GM21360 (cell line): ENCODE data around the gene MED22.
"Not testable (repeated sequence)": the region's sequence is repeated elsewhere in the genome, so short reads cannot be mapped to it uniquely, and the experiment has no call there.

Source experiments
- ATAC-seq: cut with Tn5 transposase; IDR thresholded peaks from one replicate; pipeline ENCODE4 v1.9.1; 2021; ENCODE audit warnings: mild to moderate bottlenecking, moderate library complexity; ENCODE audit not compliant: unreplicated experiment

MED22 gene

DNA sequence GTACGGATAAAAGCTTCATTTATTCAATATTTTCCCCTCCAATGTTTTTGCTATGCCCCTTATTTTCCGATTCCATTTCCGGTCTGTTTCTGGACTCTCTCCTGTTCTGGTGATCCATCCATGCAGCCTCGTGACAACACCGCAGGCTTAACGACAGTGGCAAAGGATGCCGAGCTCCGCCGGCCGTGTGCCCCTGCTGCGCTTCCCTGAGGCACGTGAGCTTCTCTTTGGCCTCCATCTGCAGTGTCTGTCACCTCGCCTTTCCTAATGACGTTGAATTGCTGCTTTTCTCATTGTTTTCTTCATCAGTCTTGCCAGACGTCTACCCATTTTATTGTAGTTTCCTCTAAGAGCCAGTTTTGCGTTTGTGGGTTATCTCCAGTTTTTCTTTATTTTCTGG is 40.6 kb downstream of the MED22 start:
- ATAC-seq = no peak

- ATAC-seq = no peak
Observed at GRCh38 chr9:133306242-133307204, 41.4 kb downstream of the MED22 start.

GRCh38 chr9:133305731-133306130 is 42.2 kb downstream of the MED22 start:
- no peak for ATAC-seq

GRCh38 chr9:133304477-133305377 is 43.2 kb downstream of the MED22 start:
- ATAC-seq = no peak

GRCh38 chr9:133304158-133304470 is 43.8 kb downstream of the MED22 start:
- ATAC-seq = no peak

GRCh38 chr9:133303266-133304157 is 44.4 kb downstream of the MED22 start:
- no peak for ATAC-seq

- ATAC-seq = no peak
Observed at GRCh38 chr9:133301253-133302230, 46.4 kb downstream of the MED22 start.

DNA sequence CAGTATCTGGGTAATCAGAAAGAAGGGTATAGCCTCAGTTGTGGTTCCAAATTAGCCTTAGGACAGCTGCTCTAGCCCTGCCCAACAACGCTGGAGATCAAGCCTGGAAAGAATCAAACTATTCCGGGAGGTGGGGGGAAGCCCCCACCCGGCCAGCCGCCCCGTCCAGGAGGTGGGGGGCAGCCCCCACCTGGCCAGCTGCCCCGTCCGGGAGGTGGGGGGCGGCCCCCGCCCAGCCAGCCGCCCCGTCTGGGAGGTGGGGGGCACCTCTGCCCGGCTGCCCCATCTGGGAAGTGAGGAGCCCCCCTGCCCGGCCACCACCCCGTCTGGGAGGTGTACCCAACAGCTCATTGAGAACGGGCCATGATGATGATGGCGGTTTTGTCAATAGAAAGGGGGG is 47.9 kb downstream of the MED22 start:
- not testable (repeated sequence) for ATAC-seq

DNA sequence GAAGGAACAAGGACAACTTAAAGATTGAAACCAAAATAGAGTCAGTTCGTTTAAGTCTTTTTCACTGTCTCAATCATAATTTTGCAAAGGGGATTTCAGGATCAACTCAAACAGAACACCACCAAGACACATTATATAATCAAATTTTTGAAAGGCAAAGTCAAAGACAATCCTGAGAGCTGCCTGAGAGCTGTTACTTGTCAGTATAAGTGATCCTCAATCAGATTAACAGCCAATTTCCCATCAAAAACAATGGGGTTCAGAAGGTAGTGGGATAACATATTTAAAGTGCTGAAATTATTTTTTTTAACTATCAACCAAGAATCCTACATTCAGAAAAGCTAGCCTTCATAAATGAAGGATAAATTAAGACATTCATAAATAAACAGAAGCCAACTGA is 53.7 kb downstream of the MED22 start:
- ATAC-seq = no peak

GRCh38 chr9:133290751-133291302 is 57.1 kb downstream of the MED22 start:
- no peak for ATAC-seq
